Cardiac muscle cell (in vitro differentiated cells and primary cell): ENCODE data around the gene FHIT. TPM values are rescaled to one million over a fixed set of nuclear protein-coding genes. Genes with fewer than 3 reads are reported as not detected.

Experiments used
- DNase-seq, 2 donors: peaks; one replicate each; pipeline versions ENCODE4 v3.0.0 to v3.0.0-alpha.2; 2010 to 2017; ENCODE audit warnings: low read depth in 1 of 2, low spot score in 1 of 2
- H3K27ac ChIP-seq: fragments of 200-600 bp; sonication (generic); 2 replicates; pipeline ENCODE4 v1.5.1; 2016
- H3K27me3 ChIP-seq: fragments of 200-600 bp; sonication (generic); 2 replicates; pipeline ENCODE4 v1.6.0; 2016; ENCODE audit warnings: control low read depth
- H3K36me3 ChIP-seq: fragments of 200-600 bp; sonication (generic); 2 replicates; pipeline ENCODE4 v1.5.1; 2016; ENCODE audit warnings: control low read depth
- H3K4me1 ChIP-seq: fragments of 200-600 bp; sonication (generic); 2 replicates; pipeline ENCODE4 v1.8.1; 2017; ENCODE audit warnings: low read depth, mild to moderate bottlenecking, mixed run types
- H3K4me3 ChIP-seq: fragments of 200-600 bp; sonication (generic); 2 replicates; pipeline ENCODE4 v1.5.1; 2016; ENCODE audit warnings: mild to moderate bottlenecking
- H3K9me3 ChIP-seq: fragments of 200-600 bp; sonication (generic); 2 replicates; pipeline ENCODE4 v1.5.1; 2017; ENCODE audit warnings: low read depth, mild to moderate bottlenecking, control low read depth
- CTCF ChIP-seq: IDR thresholded peaks from 2 replicates; pipeline ENCODE4 v1.5.1; 2012; ENCODE audit warnings: low read depth, mild to moderate bottlenecking, low read length
- polyA plus RNA-seq: library from polyadenylated mRNA; unstranded; fragments of >200 nt; fragmentation: Nextera tagmentation; extraction: Ambion mirVana; gene quantifications from 2 replicates; pipeline ENCODE4 v1.2.1, GENCODE V29; 2016
- total RNA-seq: library from RNA; depleted of rRNA; stranded (reverse); fragments of >200 nt; gene quantifications from 2 replicates; pipeline ENCODE4 v1.2.3, GENCODE V29; 2016

The FHIT gene
- total and polyA plus RNA-seq, 2 experiments from 2014 or later = 6.9 to 12.5 TPM

- no peaks in the 10 kb centered on the region for H3K9me3 ChIP-seq
- no peak for DNase-seq
- no peak overlapping the region for H3K4me3 ChIP-seq
- no peaks in the 10 kb centered on the region for H3K4me1 ChIP-seq
- no peaks in the 10 kb centered on the region for H3K36me3 ChIP-seq
- TF ChIP-seq CTCF = no peak
- no peak overlapping the region for H3K27ac ChIP-seq
- H3K27me3 ChIP-seq = no peaks in the 10 kb centered on the region
Observed at GRCh38 chr3:60011218-60011617, 1240.0 kb downstream of the FHIT start.

- no peaks in the 10 kb centered on the region for H3K4me1 ChIP-seq
- no peak for TF ChIP-seq CTCF
Observed at GRCh38 chr3:60010781-60011180, 1240.5 kb downstream of the FHIT start.

GRCh38 chr3:60009931-60010478 is 1241.2 kb downstream of the FHIT start:
- TF ChIP-seq CTCF = no peak
- no peaks in the 10 kb centered on the region for H3K27me3 ChIP-seq
- no peak overlapping the region for H3K4me3 ChIP-seq
- no peak overlapping the region for H3K27ac ChIP-seq
- H3K9me3 ChIP-seq = no peaks in the 10 kb centered on the region
- no peaks in the 10 kb centered on the region for H3K36me3 ChIP-seq
- DNase-seq = no peak
- H3K4me1 ChIP-seq = no peaks in the 10 kb centered on the region

More at GRCh38 chr3:60010781-60011180, 1240.5 kb downstream of the FHIT start:
- H3K36me3 ChIP-seq = no peaks in the 10 kb centered on the region
- H3K9me3 ChIP-seq = no peaks in the 10 kb centered on the region
- H3K27ac ChIP-seq = no peak overlapping the region
- no peak overlapping the region for H3K4me3 ChIP-seq
- no peaks in the 10 kb centered on the region for H3K27me3 ChIP-seq
- DNase-seq = no peak

- no peak for TF ChIP-seq CTCF
Observed at GRCh38 chr3:60001369-60001768, 1249.9 kb downstream of the FHIT start.

GRCh38 chr3:60000311-60001105 is 1250.7 kb downstream of the FHIT start:
- Histone ChIP-seq H3K27ac (no peak overlapping the region), H3K27me3 (no peaks in the 10 kb centered on the region), H3K9me3 (no peaks in the 10 kb centered on the region), H3K36me3 (no peaks in the 10 kb centered on the region), H3K4me3 (no peak overlapping the region), H3K4me1 (no peaks in the 10 kb centered on the region)
- DNase-seq = no peak
- no peak for TF ChIP-seq CTCF

More at GRCh38 chr3:60001369-60001768, 1249.9 kb downstream of the FHIT start:
- H3K4me3 ChIP-seq = no peak overlapping the region
- no peaks in the 10 kb centered on the region for H3K4me1 ChIP-seq
- H3K36me3 ChIP-seq = no peaks in the 10 kb centered on the region
- H3K27me3 ChIP-seq = no peaks in the 10 kb centered on the region
- no peak overlapping the region for H3K27ac ChIP-seq
- H3K9me3 ChIP-seq = no peaks in the 10 kb centered on the region
- no peak for DNase-seq
